Suppressor macrophage treated with lipopolysaccharide for 4 hours (primary cell): Measurements from ENCODE around the gene TMCO1.
"Not testable (repeated sequence)": the region's sequence is repeated elsewhere in the genome, so short reads cannot be mapped to it uniquely, and the experiment has no call there.

Source experiments
- DNase-seq: peaks from one replicate; pipeline ENCODE4 v3.0.0-alpha.2; 2020

Gene TMCO1

GRCh38 chr1:165683848-165684485 lies 84.7 kb downstream of the TMCO1 start:
- DNase-seq = no peak

- not testable (repeated sequence) for DNase-seq
Observed at GRCh38 chr1:165680773-165681172, 87.9 kb downstream of the TMCO1 start.

- DNase-seq = no peak
Observed at GRCh38 chr1:165680303-165680702, 88.4 kb downstream of the TMCO1 start.

- no peak for DNase-seq
Observed at GRCh38 chr1:165679282-165680036, 89.2 kb downstream of the TMCO1 start.

- no peak for DNase-seq
Observed at GRCh38 chr1:165678509-165678908, 90.2 kb downstream of the TMCO1 start.
